22Rv1 (cell line): ENCODE measurements around the gene FABP3.

ENCODE experiments used
- H3K27ac ChIP-seq: fragments of 450-650 bp; 2 replicates; pipeline ENCODE4 v1.5.1; 2017
- ZFX ChIP-seq: fragments of 450-650 bp; IDR thresholded peaks from 2 replicates; pipeline ENCODE4 v1.6.1; 2017; ENCODE audit warnings: antibody characterized with exemption, borderline replicate concordance
- TF ChIP-seq, protein P1 (sequence below): fragments of 450-650 bp; IDR thresholded peaks from 2 replicates; pipeline ENCODE4 v1.5.1; 2017; ENCODE audit warnings: mild to moderate bottlenecking

Gene FABP3

DNA sequence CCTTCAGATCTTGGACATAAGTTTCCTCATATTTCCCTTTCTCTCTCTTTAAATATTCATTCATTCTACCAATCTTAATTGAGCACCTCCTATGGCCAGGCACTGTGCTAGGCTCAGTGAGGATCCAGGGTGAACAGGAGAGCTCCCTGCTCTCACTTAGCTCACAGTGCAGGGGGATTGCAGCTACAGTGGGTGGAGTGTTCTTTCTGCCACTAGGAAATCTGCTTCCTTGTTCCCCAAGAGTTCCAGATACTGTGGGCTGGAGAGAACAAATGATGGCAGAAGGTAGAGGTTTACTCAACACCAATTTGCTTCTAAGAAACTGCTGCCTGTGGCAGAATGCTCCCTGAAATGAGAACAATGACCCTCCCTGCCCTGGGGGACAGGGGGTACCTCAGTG is 5.1 kb upstream of the FABP3 start:
- H3K27ac ChIP-seq, result no peak overlapping the region
- TF ChIP-seq, protein P1, sequence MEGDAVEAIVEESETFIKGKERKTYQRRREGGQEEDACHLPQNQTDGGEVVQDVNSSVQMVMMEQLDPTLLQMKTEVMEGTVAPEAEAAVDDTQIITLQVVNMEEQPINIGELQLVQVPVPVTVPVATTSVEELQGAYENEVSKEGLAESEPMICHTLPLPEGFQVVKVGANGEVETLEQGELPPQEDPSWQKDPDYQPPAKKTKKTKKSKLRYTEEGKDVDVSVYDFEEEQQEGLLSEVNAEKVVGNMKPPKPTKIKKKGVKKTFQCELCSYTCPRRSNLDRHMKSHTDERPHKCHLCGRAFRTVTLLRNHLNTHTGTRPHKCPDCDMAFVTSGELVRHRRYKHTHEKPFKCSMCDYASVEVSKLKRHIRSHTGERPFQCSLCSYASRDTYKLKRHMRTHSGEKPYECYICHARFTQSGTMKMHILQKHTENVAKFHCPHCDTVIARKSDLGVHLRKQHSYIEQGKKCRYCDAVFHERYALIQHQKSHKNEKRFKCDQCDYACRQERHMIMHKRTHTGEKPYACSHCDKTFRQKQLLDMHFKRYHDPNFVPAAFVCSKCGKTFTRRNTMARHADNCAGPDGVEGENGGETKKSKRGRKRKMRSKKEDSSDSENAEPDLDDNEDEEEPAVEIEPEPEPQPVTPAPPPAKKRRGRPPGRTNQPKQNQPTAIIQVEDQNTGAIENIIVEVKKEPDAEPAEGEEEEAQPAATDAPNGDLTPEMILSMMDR, result no peak

DNA sequence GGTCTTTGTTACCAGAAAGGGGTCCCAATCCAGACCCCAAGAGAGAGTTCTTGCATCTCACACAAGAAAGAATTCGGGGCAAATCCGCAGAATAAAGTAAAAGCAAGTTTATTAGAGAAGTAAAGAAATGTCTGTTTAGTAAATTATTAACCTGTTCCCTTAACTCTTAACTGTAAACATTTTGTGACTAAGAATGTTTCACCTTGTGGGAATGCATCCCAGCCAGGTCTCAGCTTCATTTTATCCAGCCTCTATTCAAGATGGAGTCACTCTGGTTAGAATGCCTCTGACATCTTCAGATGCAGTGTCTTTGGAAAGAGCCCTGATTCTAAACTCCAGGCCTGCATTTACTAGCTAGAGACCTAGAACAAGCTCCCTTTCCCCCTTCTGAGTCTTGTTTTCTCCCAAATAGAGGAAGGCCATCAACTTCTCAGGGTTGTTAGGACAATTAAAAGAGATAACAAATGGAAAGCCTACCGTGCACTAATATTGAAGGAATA is 4.5 kb upstream of the FABP3 start:
- TF ChIP-seq ZFX, result no peak
- TF ChIP-seq, protein P1, result no peak
- H3K27ac ChIP-seq, result no peak overlapping the region

DNA sequence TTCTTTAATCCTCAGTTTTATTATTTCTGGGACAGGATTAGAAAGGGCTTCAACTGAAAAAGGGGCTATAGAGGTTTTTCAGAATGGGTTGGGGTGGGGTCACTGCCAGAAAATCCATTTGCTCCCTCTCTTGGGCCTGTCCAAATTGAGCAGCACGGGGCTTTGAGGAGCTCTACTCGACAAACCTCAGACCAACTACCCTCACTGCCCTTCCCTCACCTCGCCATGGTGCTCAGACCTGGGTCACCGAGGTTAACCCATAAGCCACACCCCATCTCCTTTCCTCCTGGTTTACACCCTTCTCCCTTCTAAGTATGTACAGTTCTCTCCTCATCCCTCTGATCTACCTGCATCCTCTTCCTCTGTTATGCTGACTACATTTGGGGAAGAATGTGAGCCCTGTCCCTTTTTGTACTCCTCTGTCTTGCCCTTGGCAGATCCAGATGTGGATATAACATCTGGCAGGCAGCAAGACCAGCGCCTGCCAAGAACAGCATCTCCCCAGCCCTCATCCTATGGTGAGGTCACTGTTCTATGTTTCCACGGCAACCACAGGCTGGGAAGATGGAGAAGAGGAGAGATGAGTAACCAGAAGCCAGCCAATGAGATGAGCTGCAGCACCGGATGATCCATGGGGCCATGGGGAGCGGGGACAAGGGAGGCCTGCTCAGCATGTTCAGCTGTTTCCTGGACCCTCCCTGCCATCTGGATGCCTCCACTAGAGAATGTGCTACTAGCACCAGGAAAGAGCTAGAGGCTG is 3.7 kb upstream of the FABP3 start:
- no peak overlapping the region for H3K27ac ChIP-seq
- no peak for TF ChIP-seq ZFX
- TF ChIP-seq, protein P1, result no peak

DNA sequence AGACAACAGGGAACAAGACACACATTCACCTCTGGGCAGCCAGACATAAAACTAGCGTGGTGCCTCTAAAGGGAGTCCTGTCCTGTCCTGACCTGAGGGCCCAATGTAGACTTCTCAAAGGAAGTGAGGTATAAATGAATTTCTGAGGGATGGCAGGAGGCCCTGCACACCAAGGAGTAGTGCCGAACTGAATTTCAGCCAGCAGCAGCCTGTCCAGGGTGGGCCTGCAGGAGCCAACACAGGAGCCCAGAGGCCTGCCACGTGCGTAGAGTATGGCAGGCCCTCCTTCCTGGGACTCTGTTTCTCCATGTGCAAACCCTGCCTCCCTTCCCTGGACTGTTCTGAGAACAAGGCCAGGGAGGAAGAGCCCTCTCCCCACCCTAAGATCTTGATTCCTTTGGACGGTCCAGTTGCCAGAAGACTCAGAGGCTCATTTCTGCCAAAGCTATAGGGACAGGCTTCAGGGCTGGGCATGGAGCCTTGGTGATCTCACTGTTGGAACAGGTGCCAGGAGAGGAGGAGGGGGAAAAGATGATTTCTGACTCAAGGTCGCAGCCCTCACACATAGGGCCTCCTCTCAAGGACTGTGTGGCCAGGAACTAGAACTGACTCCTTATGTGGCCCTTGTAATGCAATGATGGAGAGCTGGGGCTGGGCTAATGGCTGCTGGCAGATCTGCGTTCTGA is 1.8 kb upstream of the FABP3 start:
- TF ChIP-seq, protein P1, result no peak
- no peak for TF ChIP-seq ZFX
- H3K27ac ChIP-seq, result no peak overlapping the region

DNA sequence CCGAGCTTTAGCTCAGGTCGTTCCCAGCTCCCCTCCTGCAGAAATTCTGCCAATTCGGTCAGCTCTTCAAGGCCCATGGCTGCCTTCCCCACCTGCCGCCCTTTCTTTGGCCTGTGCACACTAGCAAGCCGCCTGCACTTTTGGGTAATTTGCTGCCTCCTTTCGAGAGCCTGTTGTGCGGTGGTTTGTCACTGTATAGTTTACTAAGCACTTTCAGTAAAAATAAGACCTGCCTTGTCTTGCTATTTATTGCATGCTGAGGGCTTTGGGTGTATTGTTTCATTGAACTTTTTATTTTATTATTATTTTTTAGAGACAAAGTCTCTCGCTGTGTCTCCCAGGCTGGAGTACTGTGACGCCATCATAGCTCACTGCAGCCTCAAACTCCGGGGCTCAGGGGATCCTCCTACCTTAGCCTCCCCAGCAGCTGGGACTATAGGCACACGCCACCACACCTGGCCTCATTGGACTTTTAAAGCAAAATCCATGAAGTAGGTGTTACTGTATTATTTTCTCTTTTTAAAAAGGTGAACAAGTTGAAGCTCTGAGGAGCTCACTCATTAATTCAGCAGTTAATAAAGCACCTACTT is 1.1 kb upstream of the FABP3 start:
- TF ChIP-seq, protein P1, result no peak
- TF ChIP-seq ZFX, result no peak
- no peak overlapping the region for H3K27ac ChIP-seq

DNA sequence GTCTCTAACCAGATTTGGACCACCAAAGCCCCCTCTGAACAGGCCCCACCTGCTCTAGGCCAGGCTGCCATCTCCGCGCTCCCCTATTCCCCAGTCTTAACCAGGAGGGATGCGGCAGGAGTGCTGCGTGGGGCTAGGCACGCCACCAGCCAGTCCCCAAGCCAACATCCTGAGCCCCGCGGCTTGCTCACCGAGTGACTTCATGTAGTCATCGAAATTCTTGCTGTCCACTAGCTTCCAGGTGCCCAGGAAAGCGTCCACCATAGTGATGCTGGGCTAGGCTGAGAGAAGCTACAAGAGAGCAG is 173 bp downstream of the FABP3 start:
- no peak overlapping the region for H3K27ac ChIP-seq
- TF ChIP-seq, protein P1, result no peak

DNA sequence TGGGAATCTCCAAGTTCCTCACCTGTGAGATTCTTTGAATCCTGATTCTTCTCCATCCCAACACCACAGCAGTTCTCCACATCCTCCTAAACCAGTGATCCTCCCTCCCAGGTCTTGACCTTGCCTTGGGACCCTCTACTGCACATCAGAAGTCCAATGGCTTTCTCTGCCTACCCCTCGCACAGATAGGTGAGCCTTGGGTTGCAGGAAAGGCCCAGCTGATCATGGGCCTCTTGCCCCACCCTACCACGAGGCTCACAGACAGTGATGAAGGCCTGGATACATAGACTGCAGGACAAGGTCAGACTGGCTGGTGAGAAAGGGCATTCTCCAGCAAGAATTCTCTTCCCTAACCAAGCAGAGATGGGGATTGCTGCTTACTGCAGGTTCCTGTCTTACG is 825 bp downstream of the FABP3 start:
- TF ChIP-seq, protein P1, result no peak
- no peak for TF ChIP-seq ZFX
- no peak overlapping the region for H3K27ac ChIP-seq
